ENCODE results near the gene CEBPG.

The CEBPG gene

DNA sequence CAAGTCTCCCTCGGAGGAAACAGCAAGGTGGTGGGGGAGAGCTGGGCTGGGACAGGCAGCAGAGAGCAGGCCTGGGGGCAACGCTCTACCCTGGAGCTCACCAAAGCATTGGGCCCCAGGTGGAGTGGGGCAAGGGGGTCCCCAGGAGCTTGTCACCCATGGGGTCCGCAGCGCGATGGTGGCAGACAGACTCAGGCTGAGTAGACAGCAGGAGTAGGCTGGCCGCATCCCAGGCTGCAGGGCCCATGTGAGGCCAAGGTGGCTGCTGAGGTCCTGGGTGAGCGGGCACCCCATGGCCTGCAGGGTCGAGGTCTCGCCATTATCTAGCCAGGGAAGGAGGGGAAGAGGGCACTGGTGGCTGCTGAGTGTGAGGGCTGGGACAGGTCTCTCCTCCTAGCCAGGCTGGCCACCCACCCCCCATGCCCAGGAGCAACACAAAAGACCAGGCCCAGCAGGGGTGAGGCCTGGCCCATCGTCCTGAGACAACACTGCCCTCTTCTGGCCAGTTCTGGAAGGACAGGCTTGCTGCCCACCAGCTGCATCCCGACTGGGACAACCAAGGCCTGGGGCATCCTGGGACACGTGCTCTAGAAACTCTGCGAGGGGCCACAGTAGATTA lies 33.1 kb downstream of the CEBPG start:
- peak; percentile 90 for DNase-seq (ENCODE audit: low spot score)
- TF ChIP-seq, protein P1, sequence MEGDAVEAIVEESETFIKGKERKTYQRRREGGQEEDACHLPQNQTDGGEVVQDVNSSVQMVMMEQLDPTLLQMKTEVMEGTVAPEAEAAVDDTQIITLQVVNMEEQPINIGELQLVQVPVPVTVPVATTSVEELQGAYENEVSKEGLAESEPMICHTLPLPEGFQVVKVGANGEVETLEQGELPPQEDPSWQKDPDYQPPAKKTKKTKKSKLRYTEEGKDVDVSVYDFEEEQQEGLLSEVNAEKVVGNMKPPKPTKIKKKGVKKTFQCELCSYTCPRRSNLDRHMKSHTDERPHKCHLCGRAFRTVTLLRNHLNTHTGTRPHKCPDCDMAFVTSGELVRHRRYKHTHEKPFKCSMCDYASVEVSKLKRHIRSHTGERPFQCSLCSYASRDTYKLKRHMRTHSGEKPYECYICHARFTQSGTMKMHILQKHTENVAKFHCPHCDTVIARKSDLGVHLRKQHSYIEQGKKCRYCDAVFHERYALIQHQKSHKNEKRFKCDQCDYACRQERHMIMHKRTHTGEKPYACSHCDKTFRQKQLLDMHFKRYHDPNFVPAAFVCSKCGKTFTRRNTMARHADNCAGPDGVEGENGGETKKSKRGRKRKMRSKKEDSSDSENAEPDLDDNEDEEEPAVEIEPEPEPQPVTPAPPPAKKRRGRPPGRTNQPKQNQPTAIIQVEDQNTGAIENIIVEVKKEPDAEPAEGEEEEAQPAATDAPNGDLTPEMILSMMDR (IDR thresholded peaks at IDR 0.05; ENCODE audit: extremely low read depth, missing control alignments), result peak; percentile 76

DNA sequence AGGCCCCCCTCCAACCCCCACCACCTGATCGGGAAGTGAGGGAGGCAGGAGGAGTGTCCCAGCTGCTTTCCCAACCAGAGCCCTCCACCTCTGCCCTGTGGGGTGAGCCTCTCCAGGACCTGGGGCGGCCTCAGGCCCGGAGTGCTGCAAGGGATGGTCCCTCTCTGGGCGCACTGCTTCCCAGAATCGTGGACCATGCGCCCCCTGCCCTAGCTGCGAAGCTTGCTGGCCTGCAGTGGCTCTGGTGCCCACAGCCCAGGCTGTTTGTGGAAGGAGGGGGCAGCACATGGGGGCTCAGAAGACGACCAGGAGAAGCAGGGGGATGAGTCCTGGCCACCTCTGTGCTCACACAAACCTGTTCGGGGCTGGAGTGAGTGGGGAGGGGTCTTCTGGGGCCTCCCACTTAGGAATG lies 33.6 kb downstream of the CEBPG start:
- TF ChIP-seq, protein P1 (IDR thresholded peaks at IDR 0.05; ENCODE audit: extremely low read depth, missing control alignments), result no peak
- no peak for DNase-seq (ENCODE audit: low spot score)

DNA sequence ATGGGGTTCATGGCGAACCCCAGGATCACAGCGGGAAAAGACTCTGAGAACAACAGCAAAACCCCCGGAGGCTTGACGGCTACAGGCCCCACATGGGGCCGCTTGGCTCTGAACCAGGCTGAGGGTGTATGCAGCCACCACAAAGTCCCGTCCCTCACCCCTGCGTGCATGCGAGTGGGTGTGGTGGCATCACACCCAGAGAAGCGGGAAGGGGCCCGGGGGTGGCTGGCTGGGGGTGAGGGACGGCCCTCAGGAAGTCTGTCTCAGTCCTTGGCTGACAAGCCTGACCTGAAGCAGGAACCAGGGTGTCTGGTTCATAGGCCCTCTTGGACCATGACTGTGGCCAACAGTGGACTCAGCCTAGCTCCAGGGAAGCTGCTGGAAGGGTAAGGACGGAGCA lies 34.2 kb downstream of the CEBPG start:
- no peak for DNase-seq (ENCODE audit: low spot score)
- TF ChIP-seq, protein P1 (IDR thresholded peaks at IDR 0.05; ENCODE audit: extremely low read depth, missing control alignments), result no peak

DNA sequence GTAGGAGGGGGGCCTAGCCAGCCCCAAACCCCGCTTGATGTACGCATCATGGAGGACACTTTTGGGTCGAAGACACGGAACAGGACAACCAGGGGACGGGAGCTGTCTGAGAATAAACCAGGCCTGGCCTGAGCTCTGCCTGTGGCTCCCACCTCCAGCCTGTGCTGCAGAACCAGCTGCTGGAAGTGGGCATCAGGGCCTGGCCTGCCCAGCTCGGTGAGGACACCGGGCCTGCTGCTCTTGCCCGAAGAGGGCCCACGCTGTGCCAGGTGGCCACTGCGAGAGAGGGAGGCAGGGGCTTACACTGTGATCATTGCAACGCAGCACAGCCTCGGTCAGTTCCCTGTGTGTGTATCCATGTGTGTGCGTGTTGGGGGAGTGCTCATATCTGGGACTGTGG lies 34.6 kb downstream of the CEBPG start:
- no peak for DNase-seq (ENCODE audit: low spot score)
- TF ChIP-seq, protein P1 (IDR thresholded peaks at IDR 0.05; ENCODE audit: extremely low read depth, missing control alignments), result no peak

DNA sequence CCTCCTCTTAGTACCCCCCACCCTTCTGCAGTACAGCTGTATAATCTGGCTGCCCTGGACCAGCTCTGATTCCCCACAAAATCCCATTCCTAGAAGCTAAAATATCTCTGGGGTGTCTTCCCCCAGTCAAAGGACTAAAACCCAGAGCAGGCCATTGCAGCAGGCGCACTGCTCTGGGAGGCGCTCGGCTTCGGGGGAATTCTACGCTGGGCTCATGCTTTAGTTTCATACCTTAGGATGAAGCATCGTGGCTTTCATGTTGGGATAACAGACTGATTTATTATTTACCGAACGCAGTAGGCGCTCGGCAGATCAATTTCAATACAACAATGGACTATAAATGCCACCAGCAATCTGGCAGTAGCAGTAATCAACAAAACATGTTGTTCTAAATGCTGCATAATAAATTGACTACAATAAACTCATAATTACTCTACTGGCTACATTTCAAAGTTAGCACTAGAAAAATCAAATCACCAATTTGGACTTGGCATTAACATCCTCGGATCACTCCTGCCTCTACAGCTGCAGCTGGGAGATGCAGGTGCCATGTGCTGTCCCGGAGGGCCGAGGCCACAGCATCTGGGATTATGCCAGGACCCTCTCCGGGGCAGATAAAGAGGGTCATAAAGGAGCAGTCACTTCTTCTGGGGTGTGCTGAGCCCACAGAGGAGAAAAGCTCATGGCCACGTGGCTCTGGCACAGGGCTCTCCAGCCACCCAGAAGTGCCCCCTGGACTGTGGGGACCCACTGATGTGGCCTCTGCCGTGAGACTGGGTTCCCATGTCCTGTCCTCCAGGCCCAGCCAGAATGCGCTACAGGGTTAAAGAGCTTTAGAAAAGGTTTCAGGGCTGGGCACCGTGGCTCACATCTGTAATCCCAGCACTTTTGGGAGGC lies 35.3 kb downstream of the CEBPG start:
- DNase-seq (ENCODE audit: low spot score), result no peak
- TF ChIP-seq, protein P1 (IDR thresholded peaks at IDR 0.05; ENCODE audit: extremely low read depth, missing control alignments), result no peak

DNA sequence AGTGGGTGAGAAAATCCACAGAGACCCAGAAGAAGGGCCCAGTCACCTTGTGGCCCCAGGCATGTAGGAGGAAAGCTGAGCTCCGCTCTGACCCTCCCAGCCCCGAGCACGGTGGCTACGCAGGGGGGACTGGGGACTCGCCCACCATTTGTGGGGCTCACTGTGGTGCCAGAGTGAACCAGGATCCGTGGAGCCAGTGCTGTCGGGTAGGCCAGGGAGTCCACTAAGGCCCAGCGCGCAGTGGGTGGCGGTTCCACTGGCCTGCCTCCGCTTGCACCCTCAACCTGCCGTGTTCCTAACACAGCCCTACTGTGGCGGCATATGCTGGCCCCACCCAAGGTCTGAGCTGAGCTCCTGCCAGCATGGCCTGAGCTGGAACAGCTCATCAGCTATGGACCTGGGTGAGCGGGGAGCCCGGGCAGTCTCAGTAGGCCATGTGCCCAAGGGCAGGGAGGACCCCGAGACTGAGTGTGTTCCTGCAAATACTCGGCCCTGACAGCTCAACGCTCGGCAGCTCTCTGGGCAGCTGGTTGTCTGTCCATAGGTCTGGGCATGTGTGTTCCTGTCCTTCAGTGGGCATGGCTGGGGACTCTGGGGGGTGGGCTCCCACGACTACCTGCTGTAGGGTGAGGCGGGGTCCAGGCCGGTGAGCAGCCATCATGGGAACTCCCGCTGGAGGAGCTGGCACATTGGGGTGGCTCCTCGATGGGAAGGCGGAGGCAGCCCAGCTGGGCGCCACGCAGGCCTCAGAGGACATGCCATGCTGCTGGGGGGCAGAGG lies 36.6 kb downstream of the CEBPG start:
- DNase-seq (ENCODE audit: low spot score), result no peak
- TF ChIP-seq, protein P1 (IDR thresholded peaks at IDR 0.05; ENCODE audit: extremely low read depth, missing control alignments), result no peak

All from GM20000 (cell line).